ENCODE data around the gene RUNX3.
"Not testable (repeated sequence)": the region's sequence is repeated elsewhere in the genome, so short reads cannot be mapped to it uniquely, and the experiment has no call there.

RUNX3 gene

DNA sequence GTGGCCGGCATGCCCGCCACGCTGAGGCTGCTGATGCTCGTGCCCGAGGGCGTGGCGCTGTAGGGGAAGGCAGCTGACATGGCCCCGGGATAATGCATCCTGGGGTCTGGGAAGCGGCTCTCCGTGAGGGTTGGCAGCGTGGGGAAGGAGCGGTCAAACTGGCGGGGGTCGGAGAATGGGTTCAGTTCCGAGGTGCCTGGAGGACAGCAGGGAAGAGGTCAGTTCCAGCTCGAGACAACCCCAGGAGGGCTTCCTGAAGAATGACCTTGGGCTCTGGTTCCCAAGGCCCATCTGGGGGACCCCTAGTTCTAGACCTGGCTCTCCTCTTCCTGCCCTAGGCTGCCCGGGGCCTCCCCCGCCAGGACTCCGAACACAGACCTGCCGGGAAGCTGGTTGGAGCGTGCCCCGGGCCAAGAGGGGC, 27.6 kb downstream of the RUNX3 start:
- no peak for DNase-seq (ENCODE audit: low read depth in 2 of 2)

DNA sequence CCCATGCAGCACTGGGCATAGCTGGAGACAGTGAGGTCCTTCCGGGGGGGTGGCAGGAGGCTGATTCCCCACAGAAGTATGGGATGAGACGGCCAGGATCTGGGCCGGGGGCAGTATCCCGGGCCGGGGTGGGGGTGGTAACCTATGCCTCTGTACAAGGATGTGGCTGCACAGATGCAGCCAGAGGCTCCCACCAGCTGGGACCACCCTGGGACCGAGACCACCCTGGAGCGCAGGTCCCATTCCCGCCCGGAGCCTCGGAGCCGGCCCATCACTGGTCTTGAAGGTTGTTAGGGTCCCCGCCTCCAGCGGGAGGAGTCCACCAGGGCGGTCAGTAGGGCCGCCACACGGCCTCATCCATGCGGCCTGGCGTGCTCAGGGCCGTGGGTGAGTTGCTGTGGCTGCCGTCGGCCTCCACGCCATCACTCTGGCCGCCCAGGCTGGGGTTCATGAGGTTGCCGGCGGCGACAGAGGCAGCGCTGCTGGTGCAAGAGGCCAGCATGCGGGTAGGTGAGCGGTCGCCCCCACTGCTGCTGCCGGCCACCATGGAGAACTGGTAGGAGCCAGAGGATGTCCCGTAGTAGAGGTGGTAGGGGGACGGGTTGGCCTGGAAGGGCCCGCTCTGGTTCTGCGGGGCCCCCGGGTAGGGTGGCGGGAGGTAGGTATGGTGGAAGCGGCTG, 28.1 kb downstream of the RUNX3 start:
- DNase-seq (ENCODE audit: low read depth in 2 of 2), result no peak

DNA sequence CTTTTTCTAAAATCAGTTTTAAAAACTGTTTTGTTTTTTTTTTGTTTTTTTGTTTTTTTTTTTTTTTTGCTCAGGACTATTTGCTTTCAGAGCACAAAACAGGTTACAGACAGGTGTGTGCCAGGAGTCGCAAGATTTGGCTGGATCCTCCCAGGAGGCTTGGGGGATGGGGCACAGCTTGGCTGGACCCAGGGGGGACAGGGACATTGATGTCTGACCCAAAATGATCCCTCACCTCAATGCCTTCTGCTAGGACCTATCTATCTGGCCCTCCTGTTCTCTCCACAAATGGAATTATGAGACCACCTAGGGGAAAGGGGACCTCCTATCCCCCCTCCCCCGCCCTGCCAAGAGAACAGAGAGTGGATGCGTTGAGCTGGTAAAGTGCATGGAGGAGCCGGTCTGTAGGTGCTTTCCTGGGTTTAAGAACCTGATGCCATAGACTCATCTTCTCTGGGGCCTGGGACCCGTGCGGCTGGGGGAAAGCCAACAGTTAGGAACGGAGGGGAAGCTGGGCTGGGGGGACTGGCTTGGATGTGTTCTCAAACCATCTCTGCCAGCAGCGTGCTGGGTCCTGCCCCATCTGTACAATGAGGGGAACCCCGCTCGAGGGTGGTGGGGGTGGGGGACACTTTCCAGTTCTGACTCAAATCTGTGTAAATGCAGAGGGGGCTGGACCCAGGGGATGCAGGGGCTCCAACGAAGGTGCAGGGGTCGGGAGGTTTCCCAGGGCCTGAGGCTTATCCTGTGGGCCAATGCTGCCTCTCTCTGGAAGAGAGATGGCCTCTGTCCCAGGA, 28.9 kb downstream of the RUNX3 start:
- DNase-seq (ENCODE audit: low read depth in 2 of 2), result no peak

DNA sequence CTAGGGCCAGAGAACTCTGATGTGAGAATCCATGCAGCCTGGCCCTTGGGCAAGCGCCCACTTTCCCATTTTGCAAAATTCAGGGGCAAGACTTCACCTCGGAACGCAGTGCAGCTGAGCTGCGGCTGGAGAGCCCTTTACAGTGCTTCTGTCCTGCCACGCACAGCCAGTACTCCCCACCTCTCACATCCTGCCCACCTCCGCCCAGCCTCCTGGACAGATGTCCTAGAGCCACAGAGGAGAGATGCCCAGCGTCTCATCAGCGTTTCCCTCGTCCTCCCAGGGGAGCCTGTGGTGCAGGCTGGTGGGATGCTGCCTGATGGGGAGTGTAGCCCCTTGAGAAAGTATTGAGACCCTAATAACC, 29.6 kb downstream of the RUNX3 start:
- no peak for DNase-seq (ENCODE audit: low read depth in 2 of 2)

DNA sequence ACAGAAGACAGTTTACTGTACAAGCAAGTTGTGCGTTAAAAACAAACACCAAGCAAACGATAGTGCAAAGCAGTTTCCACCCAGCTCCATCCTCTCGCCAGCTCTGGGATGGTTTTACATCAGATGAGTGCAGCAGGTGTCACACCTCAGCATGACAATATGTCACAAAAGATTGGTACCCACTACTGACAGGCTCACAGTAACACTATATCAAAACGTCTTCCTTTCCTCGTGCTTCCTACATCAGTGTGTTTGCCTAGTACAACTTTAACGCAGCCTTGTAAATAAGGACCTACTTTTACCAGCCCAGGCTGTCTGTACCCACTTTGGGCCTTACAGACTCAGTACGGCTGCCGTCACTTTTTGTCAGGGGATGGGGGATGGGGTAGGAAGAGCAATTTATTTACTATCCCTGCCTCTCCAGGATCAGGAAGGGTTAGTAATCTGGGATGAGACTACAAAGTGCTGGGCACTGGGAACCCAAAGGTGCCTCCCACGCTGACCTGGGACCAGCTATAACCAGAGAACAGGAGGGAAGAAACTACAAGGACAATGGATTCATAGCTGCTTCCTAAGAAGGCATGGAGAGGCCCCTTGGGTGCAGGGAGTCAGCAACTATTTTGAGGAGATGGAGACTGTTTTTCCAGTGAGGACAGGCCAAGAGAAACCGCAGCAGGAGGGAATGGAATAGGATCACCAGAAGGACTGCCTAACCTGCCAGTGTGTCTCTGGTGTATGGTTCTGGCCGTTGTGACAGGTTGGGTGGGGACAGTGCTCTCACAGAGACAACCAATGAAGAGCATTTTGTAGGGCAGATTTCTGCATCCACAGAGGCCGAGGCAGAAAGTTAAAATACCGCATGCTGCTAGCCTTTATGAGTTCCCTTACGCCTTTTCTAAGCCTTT, 30.2 kb downstream of the RUNX3 start:
- DNase-seq (ENCODE audit: low read depth in 2 of 2), result no peak

DNA sequence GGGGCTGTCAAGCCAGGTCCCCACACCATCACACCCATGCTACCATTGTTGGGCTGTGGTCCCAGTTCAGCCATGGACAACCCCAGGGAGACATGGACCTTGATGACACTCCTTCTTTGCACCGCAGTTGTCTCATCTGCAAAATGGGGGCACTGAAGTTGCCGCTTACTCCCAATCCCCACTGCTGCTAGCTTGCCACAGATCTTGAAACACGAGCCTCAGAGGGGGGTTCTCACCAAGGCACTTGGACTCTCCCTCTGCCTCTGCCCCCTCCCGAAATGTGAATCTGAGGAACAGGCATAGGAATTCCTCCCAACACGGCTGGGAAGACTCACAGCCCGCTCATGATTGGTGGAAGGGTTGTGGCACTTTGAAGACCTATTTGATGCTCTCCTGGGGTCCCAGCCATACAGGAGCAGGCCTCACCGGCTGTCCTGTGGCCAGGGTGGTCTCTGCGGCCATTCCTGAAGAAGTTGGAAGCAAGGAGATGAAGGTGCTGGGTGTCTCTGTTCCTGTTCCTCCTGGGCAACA, 31.1 kb downstream of the RUNX3 start:
- no peak for DNase-seq (ENCODE audit: low read depth in 2 of 2)

DNA sequence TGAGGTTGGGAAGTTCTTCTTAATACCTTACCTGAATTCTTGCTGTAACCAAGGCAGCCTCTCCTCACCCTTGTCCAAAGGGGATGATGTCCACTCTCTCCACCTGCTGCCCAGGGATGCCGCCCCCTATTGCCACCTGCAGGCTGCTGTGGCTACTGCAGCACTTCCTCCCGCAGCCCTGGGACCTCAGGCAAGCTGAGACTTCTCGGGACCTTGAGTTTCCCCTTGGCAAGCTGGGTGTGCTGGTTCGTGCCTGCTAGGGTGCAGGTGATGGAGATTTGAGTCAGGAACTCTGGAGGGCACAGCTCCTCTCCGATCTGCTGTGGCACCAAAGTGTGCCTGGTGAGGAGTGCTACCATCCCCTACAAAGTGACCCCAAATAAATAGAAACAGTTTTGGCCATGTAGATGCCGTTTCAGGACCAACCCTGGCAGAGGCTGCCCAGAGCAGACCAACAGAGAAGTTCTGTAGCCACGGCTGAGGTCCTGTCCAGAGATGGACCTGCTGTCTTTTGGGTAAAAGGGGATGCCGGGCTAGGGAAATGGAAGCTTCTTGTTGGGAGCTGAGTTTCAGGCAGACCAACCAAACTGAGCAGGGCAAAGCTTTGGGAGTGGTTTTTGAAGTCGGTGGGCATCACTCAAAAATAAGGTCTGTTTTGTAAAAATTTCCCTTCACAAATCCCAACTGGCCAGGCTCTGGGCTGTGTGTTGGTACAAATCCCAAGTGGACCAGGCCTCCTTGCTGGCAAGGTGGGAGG, 31.7 kb downstream of the RUNX3 start:
- DNase-seq (ENCODE audit: low read depth in 2 of 2), result peak in 1 of 2 donors; percentile 48

DNA sequence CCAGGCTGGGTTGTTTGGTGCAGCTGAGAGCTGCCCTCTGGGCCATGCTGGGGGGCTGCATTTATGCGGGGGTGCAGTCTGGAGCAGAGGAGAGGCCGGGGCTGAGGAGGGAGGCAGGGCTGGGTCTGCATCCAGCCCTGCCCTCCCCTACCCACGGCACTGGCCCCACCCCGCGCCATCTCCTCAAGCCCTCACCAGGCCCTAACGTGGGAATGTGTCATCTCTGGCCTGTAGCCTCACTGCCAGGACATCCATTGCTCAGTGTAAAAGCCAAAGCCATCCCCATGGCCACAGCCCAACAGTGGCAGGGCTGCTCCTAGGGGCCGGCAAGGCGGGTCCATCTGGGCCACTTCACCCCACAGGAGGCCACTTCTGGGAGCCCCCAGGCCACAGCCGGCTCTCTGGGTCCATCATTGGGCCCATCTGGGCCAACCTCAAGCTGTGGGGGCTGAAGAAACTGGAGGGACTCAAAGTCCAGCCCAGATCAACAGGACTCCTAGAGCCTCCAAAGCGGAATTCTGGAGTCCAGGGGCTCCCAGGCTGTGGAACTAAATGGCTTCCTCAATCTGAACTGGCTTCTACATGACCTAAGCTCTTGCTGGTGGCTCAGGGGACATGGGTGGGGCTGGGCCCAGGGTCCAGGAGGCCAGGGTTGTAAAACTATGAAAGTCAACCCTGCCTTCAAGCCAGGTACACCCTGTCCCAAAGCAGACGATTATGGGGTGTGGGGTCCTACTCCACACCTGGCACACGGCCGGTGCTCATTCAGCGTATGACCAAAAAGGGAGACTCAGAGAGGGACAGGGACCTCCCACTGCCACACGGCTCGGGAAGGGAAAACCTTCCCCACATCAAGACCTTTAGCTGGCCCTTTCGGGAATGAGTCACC, 32.6 kb downstream of the RUNX3 start:
- no peak for DNase-seq (ENCODE audit: low read depth in 2 of 2)

DNA sequence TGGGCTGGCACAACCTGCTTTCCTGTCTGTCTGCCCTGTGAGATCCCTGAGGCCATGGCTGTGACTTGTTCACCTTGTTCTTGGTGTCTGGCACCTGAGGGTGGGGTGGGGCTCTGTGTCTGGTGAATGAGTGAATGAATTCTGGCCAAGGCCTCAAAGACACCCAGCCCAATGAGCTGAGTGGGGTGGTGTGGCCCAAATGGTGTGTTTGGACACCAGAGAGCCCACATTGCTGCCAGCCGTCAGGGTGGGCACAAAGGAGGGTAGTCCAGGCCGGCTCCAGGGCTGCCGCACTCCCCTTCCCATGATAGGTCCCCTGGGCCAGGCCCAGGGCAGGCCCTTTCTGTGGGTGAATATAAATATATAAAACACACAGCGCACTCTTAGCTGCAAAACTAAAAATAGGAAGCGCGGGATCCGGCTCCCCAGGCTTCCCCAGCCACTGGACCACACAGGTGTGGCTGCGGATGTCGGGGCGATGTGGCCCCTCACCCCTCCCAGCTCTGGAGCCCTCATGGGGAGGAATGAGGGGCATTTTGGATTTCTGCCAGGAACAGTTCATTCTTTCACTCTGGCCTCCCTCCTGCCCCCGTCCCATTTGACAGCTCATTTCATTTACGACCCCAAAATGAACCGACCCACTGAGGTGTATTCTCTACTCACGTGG, 33.3 kb downstream of the RUNX3 start:
- DNase-seq (ENCODE audit: low read depth in 2 of 2), result no peak

DNA sequence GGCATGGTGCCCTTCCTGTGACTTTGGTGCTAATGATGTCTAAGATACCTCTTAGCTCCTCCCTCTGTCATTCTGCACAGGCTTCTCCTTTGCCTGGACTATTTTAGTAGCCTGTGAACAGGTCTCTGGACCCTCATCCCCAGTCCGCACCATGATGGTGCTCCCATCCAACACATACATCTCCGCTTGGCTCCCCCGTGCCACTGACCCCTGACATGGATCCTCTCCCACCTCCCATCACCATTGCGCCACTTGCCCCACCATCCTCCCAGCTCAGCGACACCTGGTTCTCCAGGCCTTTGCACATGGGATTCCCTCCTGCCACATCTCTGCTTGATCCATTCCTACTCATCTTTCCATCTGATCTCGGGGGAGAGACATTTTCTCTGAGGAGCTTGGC, 33.9 kb downstream of the RUNX3 start:
- DNase-seq (ENCODE audit: low read depth in 2 of 2), result no peak

DNA sequence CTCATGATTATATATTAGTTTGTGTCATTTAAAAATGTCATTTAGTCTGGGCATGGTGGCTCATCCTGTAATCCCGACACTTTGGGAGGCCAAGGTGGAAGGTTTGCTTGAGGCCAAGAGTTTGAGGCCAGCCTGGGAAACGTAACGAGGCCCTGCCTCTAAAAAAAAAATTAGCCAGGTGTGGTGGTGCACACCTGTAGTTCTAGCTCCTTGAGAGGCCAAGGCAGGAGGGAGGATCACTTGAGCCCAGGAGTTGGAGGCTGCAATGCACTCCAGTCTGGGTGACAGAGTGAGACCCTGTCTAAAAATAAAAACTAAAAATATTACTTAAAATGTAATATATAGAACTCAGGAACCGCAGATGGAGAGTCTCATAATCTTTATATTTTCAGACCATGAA, 34.6 kb downstream of the RUNX3 start:
- DNase-seq (ENCODE audit: low read depth in 2 of 2), result no peak

DNA sequence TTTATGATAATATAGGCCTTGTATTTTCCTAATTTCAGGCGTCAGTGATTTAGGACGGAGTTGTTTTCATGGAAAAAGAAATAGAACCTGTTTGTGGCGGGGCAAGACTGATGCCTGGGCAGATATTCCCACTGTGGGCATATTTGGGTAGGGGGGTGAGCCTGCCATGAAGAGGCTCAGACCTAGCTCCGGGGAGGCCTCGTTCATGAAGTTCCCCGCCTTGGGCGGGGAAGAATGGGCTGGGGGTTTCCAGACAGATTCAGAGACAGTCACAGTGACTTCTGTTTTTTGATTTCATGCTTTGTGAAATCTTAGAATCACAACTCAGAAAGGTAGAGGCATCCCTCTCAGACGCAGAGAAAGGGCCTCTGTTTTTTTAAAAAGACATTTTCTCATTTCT, 36.1 kb downstream of the RUNX3 start:
- no peak for DNase-seq (ENCODE audit: low read depth in 2 of 2)

DNA sequence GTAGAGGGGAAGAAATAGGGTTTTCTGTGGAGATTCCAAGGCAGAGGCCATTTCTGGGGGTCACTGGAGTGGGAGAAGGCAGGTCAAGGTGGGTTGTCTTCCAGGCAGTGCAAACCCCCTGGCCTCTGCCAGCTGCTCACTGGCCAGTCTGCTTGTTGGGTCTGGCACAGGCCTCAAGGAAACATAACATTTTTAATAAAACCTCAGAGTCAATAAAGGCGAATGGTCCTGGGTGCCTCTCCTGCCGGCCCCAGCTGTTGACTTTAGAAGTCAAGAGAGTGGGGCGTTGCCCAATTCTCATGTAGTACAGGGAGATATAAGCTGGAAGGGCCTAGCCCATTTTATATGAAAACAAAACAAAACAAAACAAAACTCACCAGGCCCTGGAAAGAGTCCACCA, 36.6 kb downstream of the RUNX3 start:
- DNase-seq (ENCODE audit: low read depth in 2 of 2), result no peak

DNA sequence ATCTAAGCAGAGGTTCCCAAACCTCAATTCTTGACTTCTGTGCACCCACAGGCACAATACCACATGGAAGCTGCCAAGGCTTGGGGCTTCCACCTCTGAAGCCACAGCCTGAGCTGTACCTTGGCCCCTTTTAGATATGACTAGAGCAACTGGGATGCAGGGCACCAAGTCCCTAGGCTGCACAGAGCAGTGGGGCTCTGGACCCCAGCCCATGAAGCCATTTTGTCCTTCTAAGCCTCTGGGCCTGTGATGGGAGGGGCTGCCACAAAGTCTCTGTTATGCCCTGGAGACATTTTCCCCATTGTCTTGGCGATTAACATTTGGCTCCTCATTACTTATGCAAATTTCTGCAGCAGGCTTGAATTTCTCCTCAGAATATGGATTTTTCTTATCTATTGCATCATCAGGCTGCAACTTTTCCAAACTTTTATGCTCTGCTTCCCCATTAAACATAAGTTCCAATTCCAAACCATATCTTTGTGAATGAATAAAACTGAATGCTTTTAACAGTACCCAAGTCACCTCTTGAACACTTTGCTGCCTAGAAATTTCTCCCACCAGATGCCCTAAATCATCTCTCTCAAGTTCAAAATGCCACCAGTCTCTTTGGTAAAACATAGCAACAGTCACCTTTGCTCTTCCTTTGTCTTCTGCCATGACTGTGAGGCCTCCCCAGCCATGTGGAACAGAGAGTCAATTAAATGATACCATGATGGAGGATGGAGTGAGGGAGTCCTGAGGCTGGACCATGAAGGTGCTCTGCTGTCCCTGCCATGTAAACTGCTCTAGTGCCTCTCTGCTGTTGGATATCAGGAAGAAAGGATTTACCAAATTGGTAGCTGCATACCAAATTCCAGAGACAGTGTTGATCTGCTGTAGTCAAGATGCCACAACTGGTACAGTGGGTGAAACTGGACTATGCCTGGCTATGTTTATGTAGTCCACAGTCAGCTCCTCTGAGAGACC, 37.6 kb downstream of the RUNX3 start:
- DNase-seq (ENCODE audit: low read depth in 2 of 2), result no peak

DNA sequence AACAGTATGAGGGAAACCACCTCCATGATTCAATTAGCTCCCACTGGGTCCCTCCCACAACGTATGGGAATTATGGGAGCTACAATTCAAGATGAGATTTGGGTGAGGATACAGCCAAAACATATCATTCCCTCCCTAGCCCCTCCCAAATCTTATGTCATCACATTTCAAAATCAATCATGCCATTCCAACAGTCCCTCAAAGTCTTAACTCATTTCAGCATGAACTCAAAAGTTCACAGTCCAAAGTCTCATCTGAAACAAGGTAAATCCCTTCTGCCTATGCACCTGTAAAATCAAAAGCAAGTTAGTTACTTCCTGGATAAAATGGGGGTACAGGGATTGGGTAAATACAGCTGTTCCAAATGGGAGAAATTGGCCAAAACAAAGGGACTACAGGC, 38.7 kb downstream of the RUNX3 start:
- not testable (repeated sequence) for DNase-seq (ENCODE audit: low read depth in 2 of 2)

DNA sequence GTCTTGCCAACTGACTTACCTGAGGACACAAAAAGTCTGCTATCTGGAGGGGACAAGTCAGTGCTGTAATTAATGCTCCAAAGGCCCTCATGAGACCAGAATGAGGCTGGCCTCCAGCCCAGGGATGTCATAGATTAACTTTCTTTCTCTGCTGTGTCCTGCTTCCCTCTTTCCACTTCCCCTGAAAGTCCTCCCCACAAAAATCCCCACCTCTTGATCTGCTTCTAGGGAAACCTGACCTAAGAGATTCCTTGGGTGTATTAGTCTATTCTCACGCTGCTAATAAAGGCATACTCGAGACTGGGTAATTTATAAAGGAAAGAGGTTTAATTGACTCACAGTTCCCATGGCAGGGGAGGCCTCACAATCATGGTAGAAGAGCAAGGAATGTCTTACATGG, 39.2 kb downstream of the RUNX3 start:
- DNase-seq (ENCODE audit: low read depth in 2 of 2), result no peak

DNA sequence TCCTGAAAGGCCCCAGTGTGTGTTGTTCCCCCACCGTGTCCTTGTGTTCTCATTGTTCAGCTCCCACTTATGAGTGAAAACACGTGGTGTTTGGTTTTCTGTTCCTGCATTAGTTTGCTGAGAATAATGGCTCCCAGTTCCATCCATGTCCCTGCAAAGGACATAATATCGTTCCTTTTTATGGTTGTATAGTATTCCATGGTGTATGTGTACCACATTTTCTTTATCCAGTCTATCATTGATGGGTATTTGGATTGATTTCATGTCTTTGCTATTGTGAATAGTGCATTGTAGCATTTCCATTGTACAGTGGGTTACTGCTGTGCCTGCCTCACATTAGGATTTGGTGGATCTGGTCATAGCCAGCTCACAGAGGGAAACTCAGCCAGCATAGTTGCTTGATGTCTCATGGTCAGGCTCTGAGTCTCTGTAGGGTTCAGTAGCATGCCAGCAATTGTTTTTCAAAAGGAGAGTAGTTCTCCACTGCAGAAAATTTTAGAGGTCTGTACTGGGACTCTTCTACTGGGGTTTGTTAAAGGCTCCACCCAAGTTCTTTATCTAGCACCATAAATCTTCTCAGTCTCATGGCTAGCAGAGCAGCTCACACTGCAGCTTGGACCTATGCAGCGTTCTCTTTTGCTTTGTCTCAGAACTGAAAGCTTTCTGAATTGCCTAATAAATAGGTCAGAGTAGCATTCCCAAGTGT, 41.0 kb downstream of the RUNX3 start:
- no peak for DNase-seq (ENCODE audit: low read depth in 2 of 2)
